Measurements from ENCODE around the gene HSPG2. TPM values are rescaled to one million over a fixed set of nuclear protein-coding genes. Genes with fewer than 3 reads are reported as not detected.
A peak's percentile ranks its signal among the peaks of the same experiment; 100 is the strongest.

HSPG2 gene
- total and polyA plus RNA-seq, 2 of the 13 experiments (the other 11 are each of a cell fraction or from before 2014, with no cell fraction given) = 9.1 to 13.1 TPM

- H2AFZ ChIP-seq (ENCODE audit: low read length) = no peak overlapping the region
- H3K36me3 ChIP-seq (replicated peaks in 1 of 2; ENCODE audit: control insufficient read depth in 1 of 2, insufficient read depth in 2 of 2, low read length in 2 of 2) = no peaks in the 10 kb centered on the region
- H3K9ac ChIP-seq (ENCODE audit: insufficient read depth, low read depth, low read length) = no peak overlapping the region
- H3K27me3 ChIP-seq (ENCODE audit: control insufficient read depth in 1 of 2, insufficient read depth in 2 of 2, low read length in 2 of 2) = peaks cover 5 to 51% of the 10 kb centered on the region in 2 experiments; a peak in 4 of 5 replicates
- no peaks in the 10 kb centered on the region for H3K79me2 ChIP-seq (ENCODE audit: insufficient read depth, low read length)
- WGBS (ENCODE audit: low lambda C conversion rate) = 32% methylated on average over 6 of the region's 6 CpGs
- no peaks in the 10 kb centered on the region for H3K9me3 ChIP-seq (ENCODE audit: low read length)
- H3K4me1 ChIP-seq (ENCODE audit: insufficient read depth, low read length) = peaks cover 34% of the 10 kb centered on the region
- H3K4me2 ChIP-seq (ENCODE audit: low read depth, low read length) = no peak overlapping the region
- no peak overlapping the region for H3K27ac ChIP-seq (ENCODE audit: extremely low read length, insufficient read depth, low read length)
- POLR2A ChIA-PET = no interaction called here
- DNase-seq (ENCODE audit: low spot score) (no peak), ATAC-seq (peak; percentile 24; the same call in 1 of the 3 replicates), FAIRE-seq (no peak)
- no peaks in the 10 kb centered on the region for H4K20me1 ChIP-seq (ENCODE audit: insufficient read depth, low read length)
- no peak overlapping the region for H3K4me3 ChIP-seq (replicated peaks in 1 of 3; ENCODE audit: insufficient read depth in 1 of 3, low read depth in 2 of 3, low read length in 3 of 3)
- BruUV-seq (replicated peaks) = no TSS peak
- no peak for TF ChIP-seq ZNF850 (CRISPR knock-in tag; conservative IDR thresholded peaks at IDR 0.05)
- TF ChIP-seq ZFP41 (CRISPR knock-in tag; IDR thresholded peaks at IDR 0.05; ENCODE audit: borderline replicate concordance) = no peak
- TF ChIP-seq CENPX (CRISPR knock-in tag; IDR thresholded peaks at IDR 0.05) = no peak
- TF ChIP-seq ZNF7 (CRISPR knock-in tag; IDR thresholded peaks at IDR 0.05) = no peak
- TF ChIP-seq ZNF547 (CRISPR knock-in tag; IDR thresholded peaks at IDR 0.05) = no peak
- TF ChIP-seq ZNF672 (CRISPR knock-in tag; IDR thresholded peaks at IDR 0.05) = peak; percentile 90
- TF ChIP-seq CEBPG (CRISPR knock-in tag; IDR thresholded peaks at IDR 0.05) = no peak
- no peak for TF ChIP-seq EZH2 (conservative IDR thresholded peaks at IDR 0.05; ENCODE audit: low read depth, low read length)
- CTCF ChIA-PET (ENCODE audit: low intra/inter-chr PET ratio, low total read pairs) = no interaction called here
- in situ Hi-C loops (cut with HindIII; ENCODE audit: extremely low pct_ligation_motif_present, low pct_unique_long_range_greater_than_20kb) (no loop called here), intact Hi-C loops (cut with micrococcal nuclease; ENCODE audit: unreplicated experiment) (no loop called here)
These were observed 15.8 kb upstream of the HSPG2 start for GRCh38 chr1:21952786-21953520.

DNA sequence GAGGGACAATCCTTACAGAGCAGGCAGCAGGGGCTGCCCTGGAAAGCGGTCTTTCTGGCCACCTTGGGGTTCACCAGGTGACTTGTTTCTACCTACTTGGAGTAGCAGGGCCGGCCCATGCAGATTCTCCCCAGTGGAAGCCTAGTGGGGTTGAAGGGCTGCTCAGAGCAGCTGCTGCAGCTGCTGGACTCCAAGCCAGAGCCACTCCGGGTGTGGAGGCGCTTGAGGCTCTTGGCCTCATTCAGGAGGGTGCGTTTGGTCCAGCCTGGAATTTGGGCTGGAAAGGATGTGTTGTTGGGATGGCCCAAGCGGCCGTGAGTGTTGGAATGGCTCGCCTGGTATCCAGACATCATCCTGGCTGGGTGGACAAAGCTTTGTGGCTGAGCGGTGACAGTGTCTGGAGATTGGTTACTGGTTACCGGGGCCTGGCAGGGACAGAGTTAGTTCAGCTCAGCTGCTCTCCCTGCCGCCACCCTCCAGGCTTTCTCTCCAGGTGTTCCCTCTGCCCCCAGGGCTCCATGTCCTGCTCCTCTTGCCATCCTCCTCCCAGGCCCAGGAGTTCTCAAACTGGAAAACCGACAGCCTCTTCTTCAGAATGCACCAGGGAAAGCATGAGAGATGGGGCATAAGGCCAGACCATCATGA is 14.2 kb upstream of the HSPG2 start:
- CTCF ChIA-PET (ENCODE audit: low intra/inter-chr PET ratio, low total read pairs) = no interaction called here
- POLR2A ChIA-PET = no interaction called here
- in situ Hi-C loops (cut with HindIII; ENCODE audit: extremely low pct_ligation_motif_present, low pct_unique_long_range_greater_than_20kb) (no loop called here), intact Hi-C loops (cut with micrococcal nuclease; ENCODE audit: unreplicated experiment) (no loop called here)
- DNase-seq (ENCODE audit: low spot score) (no peak), FAIRE-seq (no peak), ATAC-seq (no peak)
- no peaks in the 10 kb centered on the region for H3K79me2 ChIP-seq (ENCODE audit: insufficient read depth, low read length)
- H3K4me2 ChIP-seq (ENCODE audit: low read depth, low read length) = no peak overlapping the region
- H3K27me3 ChIP-seq (ENCODE audit: control insufficient read depth in 1 of 2, insufficient read depth in 2 of 2, low read length in 2 of 2) = peaks cover 5 to 52% of the 10 kb centered on the region in 2 experiments; a peak in 4 of 5 replicates
- no peaks in the 10 kb centered on the region for H3K9me3 ChIP-seq (ENCODE audit: low read length)
- no peak overlapping the region for H3K9ac ChIP-seq (ENCODE audit: insufficient read depth, low read depth, low read length)
- no peaks in the 10 kb centered on the region for H4K20me1 ChIP-seq (ENCODE audit: insufficient read depth, low read length)
- no TSS peak for BruUV-seq (replicated peaks)
- WGBS (ENCODE audit: low lambda C conversion rate) = 13% methylated on average over 7 of the region's 12 CpGs
- H3K27ac ChIP-seq (ENCODE audit: extremely low read length, insufficient read depth, low read length) = no peak overlapping the region
- no peak overlapping the region for H2AFZ ChIP-seq (ENCODE audit: low read length)
- peaks cover 31% of the 10 kb centered on the region for H3K4me1 ChIP-seq (ENCODE audit: insufficient read depth, low read length)
- H3K4me3 ChIP-seq (replicated peaks in 1 of 3; ENCODE audit: insufficient read depth in 1 of 3, low read depth in 2 of 3, low read length in 3 of 3) = no peak overlapping the region
- H3K36me3 ChIP-seq (replicated peaks in 1 of 2; ENCODE audit: control insufficient read depth in 1 of 2, insufficient read depth in 2 of 2, low read length in 2 of 2) = no peaks in the 10 kb centered on the region
- TF ChIP-seq, protein P1, sequence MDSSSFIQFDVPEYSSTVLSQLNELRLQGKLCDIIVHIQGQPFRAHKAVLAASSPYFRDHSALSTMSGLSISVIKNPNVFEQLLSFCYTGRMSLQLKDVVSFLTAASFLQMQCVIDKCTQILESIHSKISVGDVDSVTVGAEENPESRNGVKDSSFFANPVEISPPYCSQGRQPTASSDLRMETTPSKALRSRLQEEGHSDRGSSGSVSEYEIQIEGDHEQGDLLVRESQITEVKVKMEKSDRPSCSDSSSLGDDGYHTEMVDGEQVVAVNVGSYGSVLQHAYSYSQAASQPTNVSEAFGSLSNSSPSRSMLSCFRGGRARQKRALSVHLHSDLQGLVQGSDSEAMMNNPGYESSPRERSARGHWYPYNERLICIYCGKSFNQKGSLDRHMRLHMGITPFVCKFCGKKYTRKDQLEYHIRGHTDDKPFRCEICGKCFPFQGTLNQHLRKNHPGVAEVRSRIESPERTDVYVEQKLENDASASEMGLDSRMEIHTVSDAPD (CRISPR knock-in tag; IDR thresholded peaks at IDR 0.05) = no peak
